ENCODE results near the gene BATF. TPM values are rescaled to one million over a fixed set of nuclear protein-coding genes. Genes with fewer than 3 reads are reported as not detected.

The BATF gene
- total RNA-seq, 1 experiment from 2014 or later, result not detected

GRCh38 chr14:75531660-75532317 is 9.5 kb downstream of the BATF start:
- DNase-seq (ENCODE audit: low read depth), result peak; percentile 44

GRCh38 chr14:75533791-75534555 is 11.7 kb downstream of the BATF start:
- no peak for DNase-seq (ENCODE audit: low read depth)

- no peak for DNase-seq (ENCODE audit: low read depth)
These were observed 13.1 kb downstream of the BATF start for GRCh38 chr14:75535164-75535898.

GRCh38 chr14:75537071-75537470 is 14.8 kb downstream of the BATF start:
- no peak for DNase-seq (ENCODE audit: low read depth)

GRCh38 chr14:75539162-75539560 is 16.9 kb downstream of the BATF start:
- no peak for DNase-seq (ENCODE audit: low read depth)

GRCh38 chr14:75539561-75540478 is 17.6 kb downstream of the BATF start:
- no peak for DNase-seq (ENCODE audit: low read depth)

GRCh38 chr14:75540479-75540851 is 18.2 kb downstream of the BATF start:
- no peak for DNase-seq (ENCODE audit: low read depth)

GRCh38 chr14:75542588-75543091 is 20.4 kb downstream of the BATF start:
- DNase-seq (ENCODE audit: low read depth), result no peak

GRCh38 chr14:75543253-75543652 is 21.0 kb downstream of the BATF start:
- no peak for DNase-seq (ENCODE audit: low read depth)

- DNase-seq (ENCODE audit: low read depth), result no peak
These were observed 21.5 kb downstream of the BATF start for GRCh38 chr14:75543786-75544185.

GRCh38 chr14:75545907-75546306 is 23.6 kb downstream of the BATF start:
- no peak for DNase-seq (ENCODE audit: low read depth)

- DNase-seq (ENCODE audit: low read depth), result no peak
These were observed 25.4 kb downstream of the BATF start for GRCh38 chr14:75547552-75548250.

GRCh38 chr14:75548544-75548943 is 26.3 kb downstream of the BATF start:
- DNase-seq (ENCODE audit: low read depth), result no peak

- no peak for DNase-seq (ENCODE audit: low read depth)
These were observed 26.9 kb downstream of the BATF start for GRCh38 chr14:75549169-75549568.

- no peak for DNase-seq (ENCODE audit: low read depth)
These were observed 28.8 kb downstream of the BATF start for GRCh38 chr14:75551021-75551420.

GRCh38 chr14:75553157-75553556 is 30.9 kb downstream of the BATF start:
- DNase-seq (ENCODE audit: low read depth), result no peak

GRCh38 chr14:75553761-75554364 is 31.6 kb downstream of the BATF start:
- no peak for DNase-seq (ENCODE audit: low read depth)

GRCh38 chr14:75554482-75554881 is 32.2 kb downstream of the BATF start:
- peak; percentile 53 for DNase-seq (ENCODE audit: low read depth)

- DNase-seq (ENCODE audit: low read depth), result no peak
These were observed 36.2 kb downstream of the BATF start for GRCh38 chr14:75558440-75558839.

- no peak for DNase-seq (ENCODE audit: low read depth)
These were observed 36.8 kb downstream of the BATF start for GRCh38 chr14:75559045-75559444.
